NCI-H1436 treated with DMSO at 0.1 percent for 48 hours (cell line): ENCODE results near the gene IGFN1.
"Not testable (repeated sequence)": the region's sequence is repeated elsewhere in the genome, so short reads cannot be mapped to it uniquely, and the experiment has no call there.

Experiments
- DNase-seq: peaks from one replicate; lab custom pipeline; 2025; lab: John Stamatoyannopoulos, UW

The IGFN1 gene

DNA sequence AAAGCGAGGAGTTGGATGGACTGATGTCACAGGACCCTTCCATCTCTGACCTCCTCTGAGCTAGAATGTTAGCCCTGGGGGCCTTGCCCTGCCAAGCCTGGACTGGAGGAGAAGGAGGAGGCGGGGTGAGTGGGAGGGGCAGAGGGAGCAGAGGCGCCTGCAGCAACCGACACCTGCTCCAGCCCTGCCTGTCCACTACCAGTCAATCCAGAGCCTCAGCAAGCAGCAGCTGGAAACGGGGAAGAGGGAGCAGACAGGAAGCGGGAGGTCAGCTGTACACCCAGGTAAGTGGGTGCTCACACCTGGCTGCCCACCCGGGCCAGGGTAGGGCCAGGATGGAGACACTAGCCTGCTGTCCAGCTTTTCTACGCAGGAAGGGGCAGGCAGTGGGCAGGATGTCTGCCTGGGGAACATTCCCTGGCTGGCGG, at the start of gene IGFN1:
Gene IGFN1, plus strand, starts transcription at position 201 of the 428 bp plus-strand sequence. CDS start 2,470 bp downstream, outside the sequence.
- DNase-seq: no peak

DNA sequence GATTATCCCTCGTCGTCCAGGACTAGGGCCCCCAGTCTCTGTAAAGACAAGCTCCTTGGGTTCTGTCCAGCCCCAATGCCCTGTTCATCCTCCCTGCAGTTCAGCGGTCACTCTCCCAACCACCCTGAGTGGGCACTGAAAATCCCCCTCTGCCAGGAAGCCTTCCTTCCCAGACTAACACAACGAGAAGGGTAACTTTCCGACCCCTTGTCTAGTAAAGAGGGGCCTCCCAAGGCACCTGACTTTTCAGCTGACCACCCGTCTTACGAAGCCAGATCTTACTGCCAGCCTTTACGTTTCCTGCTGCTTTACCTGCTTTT, 49.7 kb upstream of the IGFN1 start:
- no peak for DNase-seq

DNA sequence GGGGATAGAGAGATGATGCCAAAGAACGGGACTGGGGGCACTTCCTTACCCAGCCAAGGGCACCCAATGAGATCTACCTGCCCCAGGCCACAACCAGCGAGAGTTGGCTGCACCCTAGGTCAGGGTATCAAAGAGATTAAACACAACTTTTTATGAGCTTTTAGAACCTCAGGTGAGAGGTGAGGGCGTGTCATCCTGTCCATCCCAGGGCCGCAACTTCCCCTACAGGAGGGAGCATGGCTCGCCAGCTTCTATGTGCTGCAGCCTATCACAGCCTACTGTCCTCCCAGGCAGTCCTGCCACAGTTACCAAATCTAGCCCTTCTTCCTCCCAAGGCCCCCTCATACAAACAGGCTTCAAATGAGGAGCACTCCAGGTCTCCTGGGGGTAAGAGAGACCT, 49.2 kb upstream of the IGFN1 start:
- no peak for DNase-seq

- no peak for DNase-seq
Observed at GRCh38 chr1:201142011-201142848, 48.4 kb upstream of the IGFN1 start.

DNA sequence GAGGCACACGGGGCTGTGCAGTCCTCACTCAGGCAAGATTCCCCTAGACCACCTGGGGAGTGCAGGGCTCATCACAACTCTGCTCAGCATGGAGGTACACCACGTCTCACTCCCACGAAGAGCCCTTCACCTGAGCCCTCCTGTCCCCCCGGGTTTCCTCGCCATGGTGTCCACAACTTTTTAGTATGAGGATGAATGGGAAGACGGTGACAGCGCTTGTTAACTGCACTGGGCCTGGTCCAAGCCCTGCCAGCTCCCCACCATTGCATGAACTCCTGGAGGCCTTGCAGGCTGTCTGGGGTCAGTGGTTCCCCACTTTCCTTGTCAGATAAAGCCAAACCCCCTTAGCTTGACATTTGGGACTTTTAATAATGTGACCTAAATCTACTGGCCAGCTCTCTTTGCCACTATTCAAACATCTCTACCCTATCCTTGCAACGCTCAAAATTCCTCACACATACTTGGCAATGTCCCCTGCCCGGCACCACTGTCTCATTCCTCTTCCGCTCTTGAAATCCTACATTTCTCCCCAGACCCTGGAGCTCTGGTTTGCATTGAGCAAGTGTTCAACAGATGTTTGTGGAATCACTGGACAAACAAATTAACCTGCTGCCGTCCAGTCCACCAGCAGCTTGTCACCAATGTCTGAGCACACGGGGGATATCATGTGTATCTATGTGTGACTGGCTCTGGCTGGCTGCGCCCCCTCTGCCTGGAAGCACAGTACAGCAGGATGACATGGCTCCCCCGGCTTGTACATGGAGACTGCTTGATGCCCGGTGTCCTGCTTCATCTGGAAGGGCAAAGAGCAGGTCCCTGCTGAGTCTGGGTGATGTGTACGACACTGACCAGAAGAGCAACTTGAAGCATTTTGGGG, 47.5 kb upstream of the IGFN1 start:
- no peak for DNase-seq

GRCh38 chr1:201143726-201144635, 46.6 kb upstream of the IGFN1 start:
- no peak for DNase-seq

GRCh38 chr1:201144701-201145100, 45.9 kb upstream of the IGFN1 start:
- DNase-seq: no peak

GRCh38 chr1:201145132-201145531, 45.5 kb upstream of the IGFN1 start:
- no peak for DNase-seq

DNA sequence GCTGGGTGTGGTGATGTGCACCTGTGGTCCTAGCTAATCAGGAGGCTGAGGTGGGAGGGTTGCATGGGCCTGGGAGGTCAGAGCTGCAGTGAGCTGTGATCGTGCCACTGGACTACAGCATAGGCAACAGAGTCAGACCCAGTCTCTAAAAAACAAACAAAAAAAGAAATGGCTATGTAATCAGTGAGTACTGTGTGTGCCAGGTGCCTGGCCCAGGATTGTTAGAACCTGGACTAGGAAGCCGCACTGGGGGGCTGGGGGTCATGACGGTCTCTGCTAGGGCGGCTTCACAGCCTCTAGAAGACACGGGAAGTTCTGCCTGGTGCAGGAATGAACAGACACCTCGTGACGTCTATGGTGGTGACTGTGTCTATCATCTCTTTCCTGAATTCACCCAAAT, 44.8 kb upstream of the IGFN1 start:
- no peak for DNase-seq

DNA sequence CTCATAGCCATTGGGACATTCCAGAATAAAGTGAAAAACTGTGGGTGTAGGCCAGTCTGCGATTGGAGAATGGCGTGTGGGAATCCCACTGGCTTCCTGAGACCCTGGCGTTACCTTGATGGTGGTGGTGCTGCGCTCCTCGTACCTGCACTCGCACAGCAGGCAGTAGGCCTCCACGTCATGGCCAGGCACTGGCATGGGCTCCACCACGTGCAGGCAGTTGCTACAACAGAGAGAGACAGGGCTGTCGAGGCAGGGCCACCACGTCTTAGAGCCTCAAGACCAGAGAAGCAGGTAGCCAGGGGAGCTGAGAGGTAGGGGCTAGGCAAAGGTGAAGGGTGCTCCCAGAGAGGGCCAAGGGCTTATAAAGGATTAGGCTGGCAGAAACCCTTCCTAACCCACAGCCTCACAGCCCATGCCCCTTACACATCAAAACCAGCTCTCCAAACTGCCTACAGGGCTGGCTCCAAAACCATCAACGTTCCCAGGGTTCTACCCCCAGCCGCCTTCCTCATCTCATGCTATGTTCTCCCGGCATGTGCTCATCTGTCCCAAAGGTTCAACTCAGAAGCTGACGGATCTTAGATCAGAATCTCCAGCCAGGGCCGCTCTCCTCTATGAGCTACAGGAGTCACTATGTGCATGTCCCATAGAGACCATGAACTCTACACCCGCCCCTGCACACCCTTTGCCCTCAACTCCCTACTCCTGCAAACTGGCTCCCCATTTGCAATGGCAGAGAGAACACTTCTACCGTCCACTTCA, 43.8 kb upstream of the IGFN1 start:
- DNase-seq: no peak

GRCh38 chr1:201147396-201148015, 43.1 kb upstream of the IGFN1 start:
- DNase-seq: no peak

DNA sequence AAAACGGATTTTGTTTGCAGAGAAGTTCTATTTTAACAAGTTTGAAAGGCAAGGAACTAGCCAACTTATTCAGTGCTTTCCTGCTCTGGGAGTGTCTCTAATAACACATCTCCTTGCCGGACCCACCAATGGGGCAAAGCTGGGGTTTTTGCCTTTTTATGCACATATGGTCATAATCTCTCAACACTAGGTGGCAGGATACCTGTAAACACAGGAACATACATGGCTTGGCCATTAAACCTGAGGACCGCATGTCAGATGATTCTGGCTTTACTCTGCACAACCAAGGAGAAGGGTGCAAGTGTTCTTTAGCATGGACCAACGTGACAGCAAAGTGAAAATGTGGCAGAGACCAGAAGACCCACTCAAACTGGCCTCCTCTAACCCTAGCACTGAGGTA, 41.2 kb upstream of the IGFN1 start:
- DNase-seq: no peak

- no peak for DNase-seq
Observed at GRCh38 chr1:201153474-201154388, 36.9 kb upstream of the IGFN1 start.

DNA sequence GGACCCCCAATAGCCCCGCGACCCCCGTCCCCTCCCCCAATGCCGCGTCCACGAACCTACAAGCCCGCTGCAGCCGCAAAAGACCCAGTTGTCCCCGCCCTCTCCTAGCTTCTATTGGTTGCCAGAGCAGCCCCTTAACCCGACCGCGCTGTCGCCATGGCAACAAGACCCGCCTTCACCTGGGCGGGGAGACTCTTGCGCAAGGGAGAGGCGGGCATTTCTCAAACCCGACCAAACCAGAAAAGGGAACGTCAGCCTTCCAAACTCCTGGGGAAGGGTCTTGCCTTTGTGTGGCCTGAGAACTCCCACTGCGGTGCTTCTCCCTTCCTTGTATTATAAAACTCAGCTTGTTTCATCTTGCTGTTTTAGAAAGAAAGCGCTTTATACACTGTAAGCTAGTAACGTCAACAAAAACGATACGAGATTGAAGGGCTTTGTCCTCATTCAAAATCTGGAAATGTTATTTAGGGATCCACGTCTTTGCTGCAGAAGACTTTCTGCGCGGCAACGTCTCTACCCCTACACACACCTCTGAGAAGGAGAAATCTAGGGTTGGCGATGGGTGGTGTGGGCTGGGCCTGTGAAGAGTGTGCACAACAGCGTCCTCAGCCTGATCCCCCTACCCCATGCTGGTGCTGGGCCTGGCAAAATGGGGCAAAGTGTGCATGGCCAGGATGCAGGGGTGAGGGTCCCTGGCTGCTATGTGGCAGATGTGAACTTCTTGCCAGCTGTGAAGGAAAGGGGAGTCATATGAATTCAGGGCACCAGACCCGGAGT, 36.0 kb upstream of the IGFN1 start, which contains the start of gene TMEM9:
Gene TMEM9, minus strand, starts transcription at position 86 of the 777 bp plus-strand sequence. CDS start 551 bp downstream, outside the sequence.
- peak; percentile 93 for DNase-seq

DNA sequence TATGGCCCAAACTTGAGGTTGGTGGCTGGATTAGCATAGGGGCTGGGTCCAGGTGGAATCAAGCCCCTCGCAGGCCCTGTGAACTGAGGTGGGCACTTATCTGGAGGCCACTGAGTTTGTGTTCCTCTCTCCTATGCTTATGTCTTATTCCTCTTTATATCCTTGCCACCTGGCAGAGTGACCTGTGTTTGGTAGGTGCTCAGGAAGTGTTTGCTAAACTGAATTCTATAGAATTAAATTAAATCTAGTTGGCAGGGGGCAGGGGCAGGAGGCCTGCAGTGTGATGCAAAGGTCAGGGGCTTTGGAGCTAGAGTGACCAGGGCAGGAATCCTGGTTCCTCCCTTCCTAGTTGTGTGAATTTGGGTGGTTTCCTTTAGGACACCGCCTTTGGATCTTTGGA, 35.3 kb upstream of the IGFN1 start:
- DNase-seq: no peak

DNA sequence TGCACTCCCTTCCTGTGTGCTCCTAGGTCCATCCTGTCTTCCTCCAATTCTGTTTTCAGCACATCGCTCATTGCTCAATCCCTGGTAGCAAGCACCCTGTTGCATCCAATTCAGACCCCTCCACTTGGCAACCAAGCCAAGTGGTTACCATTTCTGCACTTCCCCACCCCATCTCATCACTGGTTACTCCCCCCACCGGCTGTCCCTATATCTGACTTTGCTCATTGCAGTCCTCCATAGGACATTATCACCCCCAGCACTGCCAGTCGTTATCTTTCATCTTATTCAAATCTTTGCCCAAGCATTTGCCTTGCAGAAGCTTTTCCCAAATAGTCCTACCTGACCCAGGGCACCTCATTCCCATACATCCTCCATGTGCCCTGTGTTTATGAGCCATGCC, 34.3 kb upstream of the IGFN1 start:
- DNase-seq: no peak

- no peak for DNase-seq
Observed at GRCh38 chr1:201156819-201157218, 33.8 kb upstream of the IGFN1 start.

- no peak for DNase-seq
Observed at GRCh38 chr1:201157949-201158348, 32.7 kb upstream of the IGFN1 start.

GRCh38 chr1:201163036-201163435, 27.6 kb upstream of the IGFN1 start:
- DNase-seq: not testable (repeated sequence)
